OCI-LY1 (cell line): ENCODE measurements around the gene ANLN.

Source experiments
- H2AFZ ChIP-seq: fragments of 200-600 bp; sonication (generic), shearing (Covaris generic); 2 replicates; pipeline ENCODE4 v1.6.0; 2014; ENCODE audit warnings: antibody characterized with exemption, mild to moderate bottlenecking, low read length
- H3F3A ChIP-seq: fragments of 200-600 bp; sonication (generic), shearing (Covaris generic); 2 replicates; pipeline ENCODE4 v1.6.0; 2014; ENCODE audit warnings: mild to moderate bottlenecking, antibody characterized with exemption, low read length, moderate library complexity; ENCODE audit not compliant: insufficient read depth
- H3K27ac ChIP-seq: fragments of 200-600 bp; sonication (generic); 2 replicates; pipeline ENCODE4 v1.5.1; 2014; ENCODE audit warnings: low read length, mixed run types, mild to moderate bottlenecking, low read depth; ENCODE audit not compliant: poor library complexity, severe bottlenecking
- H3K27me3 ChIP-seq: fragments of 200-600 bp; sonication (generic); 2 replicates; pipeline ENCODE4 v1.6.0; 2014; ENCODE audit warnings: antibody characterized with exemption, mild to moderate bottlenecking, low read length, moderate library complexity; ENCODE audit not compliant: insufficient read depth
- H3K36me3 ChIP-seq: fragments of 200-600 bp; sonication (generic); 2 replicates; pipeline ENCODE4 v1.6.1; 2014; ENCODE audit warnings: mild to moderate bottlenecking, antibody characterized with exemption, low read length, moderate library complexity, mixed read lengths; ENCODE audit not compliant: insufficient read depth
- H3K4me1 ChIP-seq: fragments of 200-600 bp; sonication (generic); 2 replicates; pipeline ENCODE4 v1.5.1; 2014; ENCODE audit warnings: mild to moderate bottlenecking, low read length, moderate library complexity; ENCODE audit not compliant: insufficient read depth, severe bottlenecking
- H3K4me2 ChIP-seq: fragments of 200-600 bp; sonication (generic), shearing (Covaris generic); 2 replicates; pipeline ENCODE4 v1.6.1; 2014; ENCODE audit warnings: low read length
- H3K4me3 ChIP-seq: fragments of 200-600 bp; sonication (generic); 2 replicates; pipeline ENCODE4 v1.5.1; 2014; ENCODE audit warnings: low read length, low read depth, mild to moderate bottlenecking, mixed read lengths; ENCODE audit not compliant: poor library complexity, severe bottlenecking
- H3K79me2 ChIP-seq: fragments of 200-600 bp; shearing (Covaris generic); 2 replicates; pipeline ENCODE4 v1.6.1; 2016; ENCODE audit warnings: mixed run types, low read length, mixed read lengths; ENCODE audit not compliant: insufficient read depth
- H3K9ac ChIP-seq: fragments of 200-600 bp; sonication (generic), shearing (Covaris generic); 2 replicates; pipeline ENCODE4 v1.6.1; 2014; ENCODE audit warnings: mild to moderate bottlenecking, low read length, mixed read lengths
- H3K9me2 ChIP-seq: fragments of 200-600 bp; sonication (generic), shearing (Covaris generic); 2 replicates; pipeline ENCODE4 v1.6.1; 2014; ENCODE audit warnings: low read depth, mild to moderate bottlenecking, low read length, mixed read lengths
- H3K9me3 ChIP-seq: fragments of 200-600 bp; shearing (Covaris generic); 2 replicates; pipeline ENCODE4 v1.6.1; 2014; ENCODE audit warnings: low read length, mixed read lengths
- H4K20me1 ChIP-seq: fragments of 200-600 bp; sonication (generic), shearing (Covaris generic); 2 replicates; pipeline ENCODE4 v1.6.0; 2016; ENCODE audit warnings: mild to moderate bottlenecking, low read length; ENCODE audit not compliant: insufficient read depth
- EZH2 ChIP-seq: fragments of 200-600 bp; sonication (generic), shearing (Covaris generic); IDR thresholded peaks from 2 replicates; pipeline ENCODE4 v1.8.0; 2017; ENCODE audit warnings: borderline replicate concordance, mixed run types, mild to moderate bottlenecking, antibody characterized with exemption, low read length, moderate library complexity, mixed read lengths
- TF ChIP-seq, protein P1 (sequence below): fragments of 200-600 bp; sonication (generic), shearing (Covaris generic); IDR thresholded peaks from 2 replicates; pipeline ENCODE4 v1.5.1; 2017; ENCODE audit warnings: mild to moderate bottlenecking, antibody characterized with exemption, low read length, moderate library complexity, mixed read lengths

ANLN gene

DNA sequence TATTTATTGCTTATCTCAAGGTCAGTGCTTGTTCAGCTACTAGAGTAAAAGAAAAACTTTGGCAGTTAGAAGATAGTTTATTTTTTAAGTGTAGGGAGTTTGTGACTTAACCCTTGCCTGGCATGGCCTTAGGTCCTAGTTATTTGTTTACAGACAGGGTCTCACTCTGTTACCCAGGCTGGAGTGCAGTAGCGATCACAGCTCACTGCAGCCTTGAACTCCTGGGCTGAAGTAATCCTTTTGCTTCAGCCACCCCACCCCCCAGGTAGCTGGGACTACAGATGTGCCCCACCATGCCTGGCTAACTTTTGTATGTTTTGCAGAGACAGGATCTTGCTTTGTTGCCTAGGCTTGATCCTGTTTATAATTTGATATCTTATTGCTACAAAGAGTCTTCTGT lies 4.2 kb downstream of the ANLN start:
- peaks cover 65% of the 10 kb centered on the region for H3K79me2 ChIP-seq
- H3K4me1 ChIP-seq, result peaks cover 32% of the 10 kb centered on the region
- H2AFZ ChIP-seq, result no peak overlapping the region
- TF ChIP-seq, protein P1, sequence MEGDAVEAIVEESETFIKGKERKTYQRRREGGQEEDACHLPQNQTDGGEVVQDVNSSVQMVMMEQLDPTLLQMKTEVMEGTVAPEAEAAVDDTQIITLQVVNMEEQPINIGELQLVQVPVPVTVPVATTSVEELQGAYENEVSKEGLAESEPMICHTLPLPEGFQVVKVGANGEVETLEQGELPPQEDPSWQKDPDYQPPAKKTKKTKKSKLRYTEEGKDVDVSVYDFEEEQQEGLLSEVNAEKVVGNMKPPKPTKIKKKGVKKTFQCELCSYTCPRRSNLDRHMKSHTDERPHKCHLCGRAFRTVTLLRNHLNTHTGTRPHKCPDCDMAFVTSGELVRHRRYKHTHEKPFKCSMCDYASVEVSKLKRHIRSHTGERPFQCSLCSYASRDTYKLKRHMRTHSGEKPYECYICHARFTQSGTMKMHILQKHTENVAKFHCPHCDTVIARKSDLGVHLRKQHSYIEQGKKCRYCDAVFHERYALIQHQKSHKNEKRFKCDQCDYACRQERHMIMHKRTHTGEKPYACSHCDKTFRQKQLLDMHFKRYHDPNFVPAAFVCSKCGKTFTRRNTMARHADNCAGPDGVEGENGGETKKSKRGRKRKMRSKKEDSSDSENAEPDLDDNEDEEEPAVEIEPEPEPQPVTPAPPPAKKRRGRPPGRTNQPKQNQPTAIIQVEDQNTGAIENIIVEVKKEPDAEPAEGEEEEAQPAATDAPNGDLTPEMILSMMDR, result no peak
- no peak for TF ChIP-seq EZH2
- peak overlapping the region; percentile 1; the same call in 1 of the 2 replicates for H3K4me2 ChIP-seq
- H3K36me3 ChIP-seq, result peaks cover 61% of the 10 kb centered on the region
- no peak overlapping the region for H3K27ac ChIP-seq
- H3K4me3 ChIP-seq, result no peak overlapping the region
- no peaks in the 10 kb centered on the region for H3K27me3 ChIP-seq
- no peaks in the 10 kb centered on the region for H3F3A ChIP-seq
- H3K9ac ChIP-seq, result no peak overlapping the region
- H3K9me3 ChIP-seq, result peaks cover 6% of the 10 kb centered on the region
- no peaks in the 10 kb centered on the region for H3K9me2 ChIP-seq
- H4K20me1 ChIP-seq, result no peaks in the 10 kb centered on the region

DNA sequence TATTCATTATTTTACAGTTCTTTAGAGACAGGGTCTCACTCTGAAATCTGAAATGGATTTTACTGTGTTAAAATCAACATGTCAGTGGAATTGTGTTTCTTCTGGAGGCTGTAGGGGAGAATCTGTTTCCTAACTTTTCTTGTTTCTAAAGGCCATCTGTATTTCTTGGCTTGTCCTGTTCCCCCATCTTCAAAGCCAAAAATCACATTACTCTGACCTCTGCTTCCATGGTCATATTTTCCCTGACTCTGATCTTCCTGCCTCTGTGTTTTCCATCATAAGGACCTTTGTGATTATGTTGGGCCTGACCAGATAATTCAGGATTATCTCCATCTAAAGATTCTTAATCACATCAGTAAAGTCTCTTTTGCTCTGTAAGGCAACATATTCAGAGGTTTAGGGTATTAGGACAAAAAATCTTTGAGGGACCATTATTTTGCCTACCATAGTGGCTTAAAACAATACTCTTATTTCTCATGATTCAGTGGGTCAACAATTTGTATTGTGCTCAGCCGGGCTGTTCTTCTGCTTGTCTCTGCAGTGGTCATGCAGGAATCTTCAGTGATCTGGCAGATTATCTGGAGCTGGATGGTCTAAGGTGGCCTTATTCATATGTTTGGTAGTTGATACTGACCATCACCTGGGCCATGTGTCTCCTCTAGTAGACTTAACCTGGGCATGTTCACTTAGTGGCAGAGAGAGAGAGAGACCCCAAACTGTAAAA lies 5.7 kb downstream of the ANLN start:
- H3K36me3 ChIP-seq, result peaks cover 76% of the 10 kb centered on the region

DNA sequence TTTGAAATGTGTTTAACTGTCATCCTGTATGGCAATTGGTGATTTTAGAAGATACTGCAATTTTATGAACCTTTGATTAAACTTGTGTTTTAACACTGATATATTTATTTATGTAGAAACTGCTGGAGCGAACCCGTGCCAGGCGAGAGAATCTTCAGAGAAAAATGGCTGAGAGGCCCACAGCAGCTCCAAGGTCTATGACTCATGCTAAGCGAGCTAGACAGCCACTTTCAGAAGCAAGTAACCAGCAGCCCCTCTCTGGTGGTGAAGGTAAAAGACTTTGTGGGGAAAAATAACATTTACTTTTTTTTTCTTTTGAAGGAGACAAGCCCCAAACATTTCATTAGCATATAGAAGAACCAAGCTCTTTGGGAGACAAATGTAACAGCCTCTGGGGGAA lies 6.5 kb downstream of the ANLN start:
- Histone ChIP-seq H3K9me3 (peaks cover 6% of the 10 kb centered on the region), H3K27me3 (no peaks in the 10 kb centered on the region), H3K4me2 (no peak overlapping the region), H3K36me3 (peaks cover 83% of the 10 kb centered on the region), H2AFZ (no peak overlapping the region), H3K79me2 (peaks cover 52% of the 10 kb centered on the region), H3K9ac (no peak overlapping the region), H4K20me1 (no peaks in the 10 kb centered on the region), H3K4me3 (no peak overlapping the region), H3F3A (no peaks in the 10 kb centered on the region), H3K27ac (no peak overlapping the region), H3K9me2 (no peaks in the 10 kb centered on the region), H3K4me1 (peaks cover 30% of the 10 kb centered on the region)
- TF ChIP-seq EZH2, result no peak
- TF ChIP-seq, protein P1, result no peak

More for the DNA sequence above, 5.7 kb downstream of the ANLN start:
- Histone ChIP-seq H3K9me2 (no peaks in the 10 kb centered on the region), H3K27me3 (no peaks in the 10 kb centered on the region), H3K4me3 (no peak overlapping the region), H3K79me2 (peaks cover 60% of the 10 kb centered on the region), H3K4me1 (peaks cover 32% of the 10 kb centered on the region), H3K9ac (no peak overlapping the region), H3K9me3 (peaks cover 6% of the 10 kb centered on the region), H3F3A (no peaks in the 10 kb centered on the region), H3K27ac (no peak overlapping the region), H4K20me1 (no peaks in the 10 kb centered on the region), H2AFZ (no peak overlapping the region), H3K4me2 (no peak overlapping the region)
- TF ChIP-seq, protein P1, result no peak
- TF ChIP-seq EZH2, result no peak
